ENCODE data around the gene GAS7. TPM values are rescaled to one million over a fixed set of nuclear protein-coding genes. Genes with fewer than 3 reads are reported as not detected.

The GAS7 gene
- total and polyA plus RNA-seq, 10 of the 15 experiments (the other 5 are each of a cell fraction or from before 2014, with no cell fraction given): 2.3 to 53.4 (median 24.0) TPM

GRCh38 chr17:9998060-9998459 is 200.3 kb downstream of the GAS7 start:
- intact Hi-C loops (cut with micrococcal nuclease; ENCODE audit: unreplicated experiment) (no loop called here), in situ Hi-C loops (cut with MboI) (no loop called here)
- Histone ChIP-seq H3K27me3 (replicated peaks in 1 of 2; ENCODE audit: control insufficient read depth in 2 of 2, insufficient read depth in 2 of 2, low read length in 1 of 2) (no peaks in the 10 kb centered on the region), H3K4me2 (ENCODE audit: control insufficient read depth, insufficient read depth) (no peak overlapping the region), H3K9me3 (replicated peaks; ENCODE audit: control insufficient read depth, insufficient read depth, low read length) (no peaks in the 10 kb centered on the region; the same call in 2 of the 3 replicates), H3K4me3 (no peak overlapping the region), H2AFZ (ENCODE audit: control insufficient read depth, low read depth, low read length) (no peak overlapping the region), H4K20me1 (ENCODE audit: control insufficient read depth, insufficient read depth) (no peaks in the 10 kb centered on the region), H3K36me3 (ENCODE audit: control insufficient read depth in 2 of 2, insufficient read depth in 2 of 2, low read length in 1 of 2) (no peaks in the 10 kb centered on the region), H3K27ac (ENCODE audit: control insufficient read depth, insufficient read depth) (no peak overlapping the region), H3K9ac (ENCODE audit: control insufficient read depth, insufficient read depth, low read length) (no peak overlapping the region), H3K4me1 (ENCODE audit: control insufficient read depth, insufficient read depth, low read length) (peaks cover 14% of the 10 kb centered on the region), H3K79me2 (ENCODE audit: control insufficient read depth, insufficient read depth, low read length) (peaks cover 2% of the 10 kb centered on the region; the same call in 1 of the 2 replicates)
- POLR2A ChIA-PET: no interaction called here
- DNase-seq (ENCODE audit: low read depth, low spot score) (no peak), ATAC-seq (no peak), FAIRE-seq (no peak)
- no TSS peak for BruUV-seq (replicated peaks)
- SMC1A ChIA-PET (ENCODE audit: uncharacterized antibody, unreplicated experiment): no interaction called here
- no peak for TF ChIP-seq POLR2AphosphoS2 (IDR thresholded peaks at IDR 0.05; ENCODE audit: low read depth, low read length)
- TF ChIP-seq ZBTB33 (IDR thresholded peaks at IDR 0.05): no peak
- no peak for TF ChIP-seq RBBP5 (conservative IDR thresholded peaks at IDR 0.05)
- TF ChIP-seq CHD1 (IDR thresholded peaks at IDR 0.05; ENCODE audit: low read depth, low read length): no peak
- no peak for TF ChIP-seq PAX8 (IDR thresholded peaks at IDR 0.05)
- 37% methylated on average over 3 of the region's 3 CpGs for WGBS (ENCODE audit: insufficient coverage, insufficient replicate concordance, low lambda C conversion rate, missing lambda C conversion rate)
- CTCF ChIA-PET: interaction anchor here (0.6 kb wide), 1 partner anchor 11 kb away, joined by 3 read pairs; no protein-coding TSS in a partner anchor
- RAD21 ChIA-PET (ENCODE audit: unreplicated experiment): no interaction called here

GRCh38 chr17:9994761-9995160 is 203.6 kb downstream of the GAS7 start:
- H3K9me3 ChIP-seq (replicated peaks; ENCODE audit: control insufficient read depth, insufficient read depth, low read length): no peaks in the 10 kb centered on the region; the same call in 2 of the 3 replicates
- 76% methylated on average over 4 of the region's 4 CpGs for WGBS (ENCODE audit: insufficient coverage, insufficient replicate concordance, low lambda C conversion rate, missing lambda C conversion rate)
- ChIA-PET SMC1A (ENCODE audit: uncharacterized antibody, unreplicated experiment) (no interaction called here), RAD21 (ENCODE audit: unreplicated experiment) (no interaction called here), POLR2A (interaction anchor here (0.5 kb wide), 1 partner anchor 1674 kb away, joined by 4 read pairs; no protein-coding TSS in a partner anchor), CTCF (no interaction called here)
- no peak overlapping the region for H3K4me3 ChIP-seq
- no peak overlapping the region for H3K9ac ChIP-seq (ENCODE audit: control insufficient read depth, insufficient read depth, low read length)
- intact Hi-C loops (cut with micrococcal nuclease; ENCODE audit: unreplicated experiment): no loop called here
- DNase-seq (ENCODE audit: low read depth, low spot score) (no peak), FAIRE-seq (no peak), ATAC-seq (no peak)
- no peak overlapping the region for H2AFZ ChIP-seq (ENCODE audit: control insufficient read depth, low read depth, low read length)
- H3K4me2 ChIP-seq (ENCODE audit: control insufficient read depth, insufficient read depth): no peak overlapping the region
- no peaks in the 10 kb centered on the region for H4K20me1 ChIP-seq (ENCODE audit: control insufficient read depth, insufficient read depth)
- in situ Hi-C loops (cut with MboI): no loop called here
- no peaks in the 10 kb centered on the region for H3K27me3 ChIP-seq (replicated peaks in 1 of 2; ENCODE audit: control insufficient read depth in 2 of 2, insufficient read depth in 2 of 2, low read length in 1 of 2)
- H3K36me3 ChIP-seq (ENCODE audit: control insufficient read depth in 2 of 2, insufficient read depth in 2 of 2, low read length in 1 of 2): no peaks in the 10 kb centered on the region
- no peak overlapping the region for H3K27ac ChIP-seq (ENCODE audit: control insufficient read depth, insufficient read depth)
- H3K4me1 ChIP-seq (ENCODE audit: control insufficient read depth, insufficient read depth, low read length): peaks cover 5% of the 10 kb centered on the region
- peaks cover 2% of the 10 kb centered on the region; the same call in 1 of the 2 replicates for H3K79me2 ChIP-seq (ENCODE audit: control insufficient read depth, insufficient read depth, low read length)
- no TSS peak for BruUV-seq (replicated peaks)
- TF ChIP-seq RFX5 (IDR thresholded peaks at IDR 0.05; ENCODE audit: low read depth, low read length) (no peak), USF1 (IDR thresholded peaks at IDR 0.05; ENCODE audit: borderline replicate concordance, extremely low read length, insufficient read depth, low read depth, low read length) (no peak), CREM (IDR thresholded peaks at IDR 0.05; ENCODE audit: low read depth) (no peak), NKRF (conservative IDR thresholded peaks at IDR 0.05) (no peak), CEBPB (IDR thresholded peaks at IDR 0.05; ENCODE audit: borderline replicate concordance in 1 of 2, low read depth in 2 of 2, low read length in 2 of 2) (no peak), CTCF (IDR thresholded peaks at IDR 0.05 in 2 of 3, conservative IDR thresholded peaks at IDR 0.05 in 1 of 3; ENCODE audit: control insufficient read depth in 2 of 3, extremely low read depth in 1 of 3, insufficient read depth in 1 of 3, low read depth in 3 of 3, low read length in 3 of 3) (no peak)
